ENCODE measurements around the gene PRDM1. TPM values are rescaled to one million over a fixed set of nuclear protein-coding genes. Genes with fewer than 3 reads are reported as not detected.

PRDM1 gene
- 3.1 to 4.5 TPM (median 4.2 TPM) in 5 replicates for total RNA-seq (2022; extraction: Qiagen RNA extraction; ENCODE audit: low read depth)

DNA sequence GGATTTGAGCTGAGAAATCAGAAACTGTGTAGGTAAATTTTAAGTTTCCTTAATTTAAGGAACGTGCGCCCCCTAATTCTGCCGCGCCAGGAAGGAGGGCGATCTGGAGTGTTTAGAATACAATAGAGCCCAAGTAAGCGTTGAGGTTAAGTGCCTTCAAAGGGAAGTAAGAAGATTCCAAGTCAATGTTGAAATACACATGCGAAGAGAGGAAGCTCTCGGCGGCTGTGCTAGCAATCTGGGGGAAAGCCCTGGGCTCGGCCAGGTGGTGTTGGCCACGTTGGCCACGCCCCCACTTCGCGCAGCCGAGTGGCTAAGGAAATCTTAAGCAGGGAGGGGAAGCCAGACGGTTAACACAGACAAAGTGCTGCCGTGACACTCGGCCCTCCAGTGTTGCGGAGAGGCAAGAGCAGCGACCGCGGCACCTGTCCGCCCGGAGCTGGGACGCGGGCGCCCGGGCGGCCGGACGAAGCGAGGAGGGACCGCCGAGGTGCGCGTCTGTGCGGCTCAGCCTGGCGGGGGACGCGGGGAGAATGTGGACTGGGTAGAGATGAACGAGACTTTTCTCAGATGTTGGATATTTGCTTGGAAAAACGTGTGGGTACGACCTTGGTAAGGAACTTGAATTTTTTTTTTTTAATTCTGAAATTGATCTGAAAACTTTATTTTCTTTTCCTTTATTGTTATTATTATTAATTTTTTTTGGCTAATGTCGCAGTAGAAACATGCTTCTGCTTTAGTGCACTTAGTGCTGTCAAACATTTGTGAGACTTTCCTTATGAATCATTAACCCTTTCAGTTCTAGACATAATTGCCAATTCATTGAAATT is at the start of gene PRDM1:
PRDM1 (plus strand) TSS at position 353 of the 830 bp plus-strand sequence; CDS start at position 571, 218 bp downstream.

Other genes starting within 250 kb of the PRDM1 start
- 23.0 to 24.9 TPM (median 24.5 TPM) in 5 replicates for gene ATG5, start 239.4 kb downstream of the PRDM1 start, total RNA-seq (2022; extraction: Qiagen RNA extraction; ENCODE audit: low read depth)